Mucosa of descending colon (tissue), 3 donors: Measurements from ENCODE around the gene HDAC3. TPM values are rescaled to one million over a fixed set of nuclear protein-coding genes. Genes with fewer than 3 reads are reported as not detected.

Experiments used
- ATAC-seq: fragments of 200-7000 bp; cut with Tn5 transposase; one replicate; pipeline ENCODE4 v1.9.1; 2020; ENCODE audit warnings: mild to moderate bottlenecking, moderate library complexity
- DNase-seq, 3 donors: peaks; one replicate each; pipeline ENCODE4 v3.0.0-alpha.2; 2020
- H3K36me3 ChIP-seq: fragments of 200-600 bp; one replicate; pipeline ENCODE4 v1.8.0; 2021; ENCODE audit warnings: low read depth, mild to moderate bottlenecking
- H3K4me1 ChIP-seq: fragments of 200-600 bp; one replicate; pipeline ENCODE4 v1.8.0; 2021; ENCODE audit warnings: low read depth, mild to moderate bottlenecking
- H3K4me3 ChIP-seq: fragments of 200-600 bp; one replicate; pipeline ENCODE4 v1.8.0; 2021; ENCODE audit warnings: mild to moderate bottlenecking
- H3K9me3 ChIP-seq: fragments of 200-600 bp; one replicate; pipeline ENCODE4 v1.8.0; 2021; ENCODE audit warnings: mild to moderate bottlenecking
- CTCF ChIP-seq: fragments of 200-600 bp; IDR thresholded peaks from one replicate; pipeline ENCODE4 v1.8.0; 2022; ENCODE audit warnings: antibody characterized with exemption, mild to moderate bottlenecking
- intact Hi-C, 2 donors: fragments of 100-400 bp; cut with DNase I in 1 of 2; cut with micrococcal nuclease in 1 of 2; formaldehyde crosslinking; loops; one replicate each; pipeline versions ENCODE4 v1.11.0 to v1.11.1; 2022; cut with DNase I, micrococcal nuclease
- total RNA-seq, 3 donors: library from RNA; stranded (reverse); fragmentation: NEBNext Ultra II Directional in 2 of 3; extraction: Animal tissue kit (Norgen Biotek cat#: 25700) in 2 of 3; gene quantifications; one replicate each; pipeline versions ENCODE4 v1.2.1 to v1.2.4, GENCODE V29; 2021 to 2023
- donor health status: DM: no; HTN: no; CAD: no; lungs with moderate emphysema.
- donor health status: DM: no; HTN: no; CAD: no.
- donor health status: DM: no; HTN: yes; CAD: no.

Gene HDAC3
- total RNA-seq, 3 donors from 2014 or later = 45.1 to 47.0 (median 45.8) TPM

- no peak for ATAC-seq
- no peaks in the 10 kb centered on the region for H3K36me3 ChIP-seq
- H3K9me3 ChIP-seq = no peaks in the 10 kb centered on the region
- intact Hi-C loops = no loop called here
- no peak for TF ChIP-seq CTCF
- no peak for DNase-seq
- no peak overlapping the region for H3K4me3 ChIP-seq
- H3K4me1 ChIP-seq = peaks cover 20% of the 10 kb centered on the region
Measured at GRCh38 chr5:141638771-141639170, 2.1 kb upstream of the HDAC3 start.

GRCh38 chr5:141637767-141638419 lies 1.2 kb upstream of the HDAC3 start:
- H3K9me3 ChIP-seq = no peaks in the 10 kb centered on the region
- ATAC-seq (peak; percentile 50), DNase-seq (peak; percentile 70 to 85 (median 77))
- H3K4me1 ChIP-seq = peaks cover 20% of the 10 kb centered on the region
- no peaks in the 10 kb centered on the region for H3K36me3 ChIP-seq
- no peak for TF ChIP-seq CTCF
- intact Hi-C loops = no loop called here
- H3K4me3 ChIP-seq = peak overlapping the region; percentile 37

- intact Hi-C loops = no loop called here
- TF ChIP-seq CTCF = no peak
- ATAC-seq (peak; percentile 42), DNase-seq (peak; percentile 38 to 80 (median 70))
- peak overlapping the region; percentile 37 for H3K4me3 ChIP-seq
- H3K36me3 ChIP-seq = no peaks in the 10 kb centered on the region
- H3K9me3 ChIP-seq = no peaks in the 10 kb centered on the region
- peaks cover 20% of the 10 kb centered on the region for H3K4me1 ChIP-seq
Measured at GRCh38 chr5:141637123-141637766, 596 bp upstream of the HDAC3 start.

GRCh38 chr5:141636106-141636412 lies 590 bp downstream of the HDAC3 start:
- Histone ChIP-seq H3K9me3 (no peaks in the 10 kb centered on the region), H3K4me3 (peak overlapping the region; percentile 37), H3K36me3 (no peaks in the 10 kb centered on the region), H3K4me1 (peaks cover 20% of the 10 kb centered on the region)
- DNase-seq = no peak
- intact Hi-C loops = no loop called here
- TF ChIP-seq CTCF = no peak
- ATAC-seq = peak; percentile 14

- intact Hi-C loops = no loop called here
Measured at GRCh38 chr5:141635646-141636045, 1.0 kb downstream of the HDAC3 start.

More at GRCh38 chr5:141635646-141636045, 1.0 kb downstream of the HDAC3 start:
- no peak for TF ChIP-seq CTCF
- H3K36me3 ChIP-seq = no peaks in the 10 kb centered on the region
- H3K4me3 ChIP-seq = no peak overlapping the region
- ATAC-seq (no peak), DNase-seq (no peak)
- peaks cover 20% of the 10 kb centered on the region for H3K4me1 ChIP-seq
- H3K9me3 ChIP-seq = no peaks in the 10 kb centered on the region
